ENCODE measurements around the gene ACOX2. TPM values are rescaled to one million over a fixed set of nuclear protein-coding genes. Genes with fewer than 3 reads are reported as not detected.

Gene ACOX2
- total RNA-seq, 1 experiment from 2014 or later: 7.2 TPM

DNA sequence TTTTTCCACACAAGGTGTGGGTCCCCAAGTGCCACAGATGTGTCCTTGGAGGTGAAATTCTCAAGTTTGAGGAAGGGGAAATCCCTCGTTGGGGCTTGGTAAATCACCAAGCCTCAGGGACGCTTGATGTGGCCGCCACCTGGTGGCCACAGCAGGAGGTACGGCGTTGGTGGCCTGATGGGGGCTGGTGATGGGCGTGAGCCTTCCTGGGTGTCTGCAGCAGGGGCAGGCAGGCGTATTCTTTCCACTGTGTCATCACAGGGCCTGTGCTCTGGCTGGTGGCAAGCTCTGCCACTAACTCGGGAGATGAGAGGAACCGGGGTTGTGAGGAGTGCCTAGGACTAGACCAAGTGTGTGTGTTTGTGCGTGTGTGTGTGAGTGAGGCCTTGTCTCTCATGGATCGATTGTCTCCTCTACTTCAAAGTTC lies 4.2 kb downstream of the ACOX2 start:
- BruUV-seq (replicated peaks): no TSS peak
- POLR2A ChIA-PET (ENCODE audit: low non-redundant PET): no interaction called here
- Histone ChIP-seq H3K4me3 (ENCODE audit: low read depth, low read length, poor library complexity, severe bottlenecking) (no peak overlapping the region), H3K4me1 (ENCODE audit: insufficient read depth, low read length, poor library complexity, severe bottlenecking) (peaks cover 17% of the 10 kb centered on the region), H3K27ac (ENCODE audit: low read depth, low read length, poor library complexity, severe bottlenecking) (no peak overlapping the region), H3K27me3 (replicated peaks; ENCODE audit: insufficient read depth, low read depth, low read length, poor library complexity) (no peaks in the 10 kb centered on the region), H3K36me3 (ENCODE audit: insufficient read depth, low read length, poor library complexity, severe bottlenecking) (no peaks in the 10 kb centered on the region), H3K9me3 (ENCODE audit: low read depth, low read length, poor library complexity, severe bottlenecking) (no peaks in the 10 kb centered on the region)
- DNase-seq (ENCODE audit: low spot score): peak; percentile 65
- CTCF ChIA-PET: no interaction called here
- TF ChIP-seq, protein P1, sequence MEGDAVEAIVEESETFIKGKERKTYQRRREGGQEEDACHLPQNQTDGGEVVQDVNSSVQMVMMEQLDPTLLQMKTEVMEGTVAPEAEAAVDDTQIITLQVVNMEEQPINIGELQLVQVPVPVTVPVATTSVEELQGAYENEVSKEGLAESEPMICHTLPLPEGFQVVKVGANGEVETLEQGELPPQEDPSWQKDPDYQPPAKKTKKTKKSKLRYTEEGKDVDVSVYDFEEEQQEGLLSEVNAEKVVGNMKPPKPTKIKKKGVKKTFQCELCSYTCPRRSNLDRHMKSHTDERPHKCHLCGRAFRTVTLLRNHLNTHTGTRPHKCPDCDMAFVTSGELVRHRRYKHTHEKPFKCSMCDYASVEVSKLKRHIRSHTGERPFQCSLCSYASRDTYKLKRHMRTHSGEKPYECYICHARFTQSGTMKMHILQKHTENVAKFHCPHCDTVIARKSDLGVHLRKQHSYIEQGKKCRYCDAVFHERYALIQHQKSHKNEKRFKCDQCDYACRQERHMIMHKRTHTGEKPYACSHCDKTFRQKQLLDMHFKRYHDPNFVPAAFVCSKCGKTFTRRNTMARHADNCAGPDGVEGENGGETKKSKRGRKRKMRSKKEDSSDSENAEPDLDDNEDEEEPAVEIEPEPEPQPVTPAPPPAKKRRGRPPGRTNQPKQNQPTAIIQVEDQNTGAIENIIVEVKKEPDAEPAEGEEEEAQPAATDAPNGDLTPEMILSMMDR (conservative IDR thresholded peaks at IDR 0.05; ENCODE audit: low read depth, low read length): peak; percentile 72
- TF ChIP-seq EZH2 (IDR thresholded peaks at IDR 0.05; ENCODE audit: borderline replicate concordance, low read depth, low read length, poor library complexity, severe bottlenecking): no peak
- intact Hi-C loops (cut with micrococcal nuclease; ENCODE audit: unreplicated experiment): loop anchor here (2.0 to 5.0 kb wide), 4 partner anchors 68 to 356 kb away; partner anchors contain the start of gene PDHB

DNA sequence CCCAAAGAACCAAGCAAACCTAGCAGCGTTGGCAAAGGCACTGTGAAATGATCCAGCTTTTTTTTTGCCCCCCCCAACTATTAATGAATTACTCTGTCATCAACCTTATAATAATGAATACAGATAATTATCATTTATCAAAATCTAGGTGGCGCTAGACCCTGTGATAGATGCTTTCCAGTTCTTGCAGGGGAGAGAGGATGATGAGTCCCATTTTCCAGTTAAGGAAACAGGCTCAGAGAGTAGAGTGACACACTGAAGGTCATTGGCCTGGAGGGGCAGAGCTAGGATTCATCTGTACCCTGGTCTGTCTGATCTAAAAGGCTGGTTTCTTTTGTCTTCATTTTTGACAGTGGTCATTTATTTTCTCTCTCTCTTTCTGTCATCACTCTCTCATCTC lies 5.0 kb downstream of the ACOX2 start:
- DNase-seq (ENCODE audit: low spot score): peak; percentile 18
- no TSS peak for BruUV-seq (replicated peaks)
- H3K4me3 ChIP-seq (ENCODE audit: low read depth, low read length, poor library complexity, severe bottlenecking): no peak overlapping the region
- H3K27me3 ChIP-seq (replicated peaks; ENCODE audit: insufficient read depth, low read depth, low read length, poor library complexity): no peaks in the 10 kb centered on the region
- POLR2A ChIA-PET (ENCODE audit: low non-redundant PET): no interaction called here
- peaks cover 17% of the 10 kb centered on the region for H3K4me1 ChIP-seq (ENCODE audit: insufficient read depth, low read length, poor library complexity, severe bottlenecking)
- no peaks in the 10 kb centered on the region for H3K9me3 ChIP-seq (ENCODE audit: low read depth, low read length, poor library complexity, severe bottlenecking)
- no peaks in the 10 kb centered on the region for H3K36me3 ChIP-seq (ENCODE audit: insufficient read depth, low read length, poor library complexity, severe bottlenecking)
- CTCF ChIA-PET: no interaction called here
- TF ChIP-seq, protein P1 (conservative IDR thresholded peaks at IDR 0.05; ENCODE audit: low read depth, low read length): peak; percentile 47
- TF ChIP-seq EZH2 (IDR thresholded peaks at IDR 0.05; ENCODE audit: borderline replicate concordance, low read depth, low read length, poor library complexity, severe bottlenecking): no peak
- no peak overlapping the region for H3K27ac ChIP-seq (ENCODE audit: low read depth, low read length, poor library complexity, severe bottlenecking)
- intact Hi-C loops (cut with micrococcal nuclease; ENCODE audit: unreplicated experiment): loop anchor here (2.0 to 5.0 kb wide), 4 partner anchors 67 to 355 kb away; partner anchors contain the start of gene PDHB

DNA sequence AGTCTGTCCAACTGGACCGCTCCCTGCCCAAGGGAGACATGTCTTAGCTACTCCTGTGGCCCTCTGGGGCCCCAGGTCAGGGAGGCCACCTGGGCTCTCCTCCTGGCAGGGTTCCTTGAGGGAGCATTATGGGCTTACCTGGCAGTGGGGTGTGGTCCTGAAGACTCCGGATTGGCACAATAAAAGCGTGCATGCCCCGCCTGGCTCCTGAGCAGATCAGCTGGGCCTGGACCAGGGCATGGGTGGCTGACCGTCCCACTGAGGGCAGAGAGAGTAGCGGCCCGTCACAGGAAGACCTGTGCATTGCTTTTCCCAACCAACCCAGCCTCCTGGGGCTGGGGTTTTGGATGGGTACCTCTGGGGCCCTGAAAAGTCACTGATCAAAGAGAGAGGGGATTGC lies 5.4 kb downstream of the ACOX2 start:
- Histone ChIP-seq H3K36me3 (ENCODE audit: insufficient read depth, low read length, poor library complexity, severe bottlenecking) (no peaks in the 10 kb centered on the region), H3K4me3 (ENCODE audit: low read depth, low read length, poor library complexity, severe bottlenecking) (no peak overlapping the region), H3K4me1 (ENCODE audit: insufficient read depth, low read length, poor library complexity, severe bottlenecking) (peaks cover 17% of the 10 kb centered on the region), H3K27me3 (replicated peaks; ENCODE audit: insufficient read depth, low read depth, low read length, poor library complexity) (no peaks in the 10 kb centered on the region), H3K27ac (ENCODE audit: low read depth, low read length, poor library complexity, severe bottlenecking) (no peak overlapping the region), H3K9me3 (ENCODE audit: low read depth, low read length, poor library complexity, severe bottlenecking) (no peaks in the 10 kb centered on the region)
- intact Hi-C loops (cut with micrococcal nuclease; ENCODE audit: unreplicated experiment): loop anchor here (5.0 kb wide), 2 partner anchors 99 to 354 kb away; partner anchors contain the start of gene PDHB
- TF ChIP-seq EZH2 (IDR thresholded peaks at IDR 0.05; ENCODE audit: borderline replicate concordance, low read depth, low read length, poor library complexity, severe bottlenecking): no peak
- TF ChIP-seq, protein P1 (conservative IDR thresholded peaks at IDR 0.05; ENCODE audit: low read depth, low read length): no peak
- DNase-seq (ENCODE audit: low spot score): no peak
- ChIA-PET POLR2A (ENCODE audit: low non-redundant PET) (no interaction called here), CTCF (no interaction called here)
- BruUV-seq (replicated peaks): no TSS peak

Data from A673 (cell line).